Ovary (tissue), 3 donors: ENCODE measurements around the gene FERMT2.

Source experiments
- EP300 ChIP-seq: sonication (generic); formaldehyde crosslinking; IDR thresholded peaks from one replicate; pipeline ENCODE4 v1.6.1; 2017; ENCODE audit warnings: antibody characterized with exemption
- POLR2A ChIP-seq: fragments of 450-650 bp; IDR thresholded peaks from one replicate; pipeline ENCODE4 v1.6.1; 2017; ENCODE audit warnings: antibody characterized with exemption, mild to moderate bottlenecking, moderate library complexity
- TF ChIP-seq, protein P1 (sequence below), 3 donors: fragments of 450-650 bp in 2 of 3; fragments of 200-600 bp in 1 of 3; IDR thresholded peaks; one replicate each; pipeline versions ENCODE4 v1.5.1 to v1.8.0; 2016 to 2022; ENCODE audit warnings: antibody characterized with exemption in 3 of 3, mild to moderate bottlenecking in 1 of 3
- donor health status: DM: no; HTN: no; CAD: no.

DNA sequence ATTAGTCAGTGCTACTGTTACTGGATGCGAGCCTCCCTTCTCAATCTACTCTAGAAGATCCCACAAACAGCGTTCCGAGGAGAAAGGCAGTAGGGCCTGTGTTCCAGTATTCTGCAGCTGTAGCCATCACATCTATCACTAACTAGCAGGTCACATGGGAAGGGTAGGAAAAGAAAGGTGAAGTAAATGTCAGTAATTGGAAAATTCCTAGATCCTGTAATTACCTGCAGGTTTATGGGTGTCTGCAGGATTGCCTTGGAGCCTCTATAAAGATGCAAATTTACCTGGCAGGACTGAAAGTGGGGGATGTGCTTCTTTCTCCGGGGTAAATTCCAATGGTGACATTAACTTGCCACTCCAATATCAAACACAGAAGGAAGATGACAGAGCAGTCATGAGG, 77.8 kb downstream of the FERMT2 start:
- TF ChIP-seq, protein P1, sequence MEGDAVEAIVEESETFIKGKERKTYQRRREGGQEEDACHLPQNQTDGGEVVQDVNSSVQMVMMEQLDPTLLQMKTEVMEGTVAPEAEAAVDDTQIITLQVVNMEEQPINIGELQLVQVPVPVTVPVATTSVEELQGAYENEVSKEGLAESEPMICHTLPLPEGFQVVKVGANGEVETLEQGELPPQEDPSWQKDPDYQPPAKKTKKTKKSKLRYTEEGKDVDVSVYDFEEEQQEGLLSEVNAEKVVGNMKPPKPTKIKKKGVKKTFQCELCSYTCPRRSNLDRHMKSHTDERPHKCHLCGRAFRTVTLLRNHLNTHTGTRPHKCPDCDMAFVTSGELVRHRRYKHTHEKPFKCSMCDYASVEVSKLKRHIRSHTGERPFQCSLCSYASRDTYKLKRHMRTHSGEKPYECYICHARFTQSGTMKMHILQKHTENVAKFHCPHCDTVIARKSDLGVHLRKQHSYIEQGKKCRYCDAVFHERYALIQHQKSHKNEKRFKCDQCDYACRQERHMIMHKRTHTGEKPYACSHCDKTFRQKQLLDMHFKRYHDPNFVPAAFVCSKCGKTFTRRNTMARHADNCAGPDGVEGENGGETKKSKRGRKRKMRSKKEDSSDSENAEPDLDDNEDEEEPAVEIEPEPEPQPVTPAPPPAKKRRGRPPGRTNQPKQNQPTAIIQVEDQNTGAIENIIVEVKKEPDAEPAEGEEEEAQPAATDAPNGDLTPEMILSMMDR (IDR thresholded peaks at IDR 0.05): no peak
- TF ChIP-seq EP300 (no peak), POLR2A (no peak)
